ENCODE results near the gene OR6N1. TPM values are rescaled to one million over a fixed set of nuclear protein-coding genes. Genes with fewer than 3 reads are reported as not detected.

OR6N1 gene
- total and polyA plus RNA-seq, 11 donors = not detected

DNA sequence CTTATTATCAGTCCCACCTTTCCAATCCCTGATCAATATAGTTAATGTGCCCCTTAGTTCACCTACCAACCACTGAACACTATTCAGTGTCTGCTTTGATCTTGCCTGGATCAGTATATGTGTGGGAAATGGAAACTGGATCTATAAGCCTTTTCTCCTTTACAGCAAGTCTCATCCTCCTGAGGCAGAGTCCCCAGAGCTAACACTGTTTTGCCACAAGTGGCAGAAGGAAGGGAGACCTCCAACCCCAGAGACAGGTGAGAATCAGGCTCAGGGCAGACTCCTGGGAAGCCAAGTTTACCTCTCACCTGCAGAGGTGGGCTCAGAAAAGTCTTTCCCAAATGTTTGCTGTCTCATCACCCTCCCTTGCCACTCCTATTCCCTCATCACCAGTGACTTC is 9.1 kb upstream of the OR6N1 start, which contains the start of gene OR6N2:
TSS of gene OR6N2 (minus strand) at position 101 of the 400 bp plus-strand sequence. CDS start 3,569 bp downstream, outside the sequence.
- intact Hi-C loops (cut with DNase I) = no loop called here

DNA sequence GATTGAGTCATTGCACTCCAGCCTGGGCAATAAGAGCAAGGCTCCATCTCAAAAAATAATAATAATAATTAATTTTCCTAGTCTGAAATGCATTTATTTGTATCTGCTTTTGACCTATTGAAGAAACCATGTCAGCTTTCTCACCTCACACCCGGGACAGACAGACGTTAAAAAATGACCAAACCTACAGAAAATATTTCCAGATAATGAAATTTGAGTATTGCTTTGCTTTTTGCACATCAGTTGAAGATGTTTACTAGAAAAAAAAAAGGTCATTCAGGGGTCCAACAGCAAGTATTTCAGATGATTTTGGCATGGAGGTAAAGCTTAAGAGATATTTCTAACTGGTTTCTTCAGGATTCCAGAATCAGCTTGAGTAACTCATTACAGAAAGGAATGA is 17.6 kb downstream of the OR6N1 start, which contains the start of gene OR6K6:
TSS of gene OR6K6 (plus strand) at position 301 of the 400 bp plus-strand sequence. CDS start 168 bp downstream, outside the sequence.
- intact Hi-C loops (cut with DNase I) = no loop called here
- TF ChIP-seq, protein P1, sequence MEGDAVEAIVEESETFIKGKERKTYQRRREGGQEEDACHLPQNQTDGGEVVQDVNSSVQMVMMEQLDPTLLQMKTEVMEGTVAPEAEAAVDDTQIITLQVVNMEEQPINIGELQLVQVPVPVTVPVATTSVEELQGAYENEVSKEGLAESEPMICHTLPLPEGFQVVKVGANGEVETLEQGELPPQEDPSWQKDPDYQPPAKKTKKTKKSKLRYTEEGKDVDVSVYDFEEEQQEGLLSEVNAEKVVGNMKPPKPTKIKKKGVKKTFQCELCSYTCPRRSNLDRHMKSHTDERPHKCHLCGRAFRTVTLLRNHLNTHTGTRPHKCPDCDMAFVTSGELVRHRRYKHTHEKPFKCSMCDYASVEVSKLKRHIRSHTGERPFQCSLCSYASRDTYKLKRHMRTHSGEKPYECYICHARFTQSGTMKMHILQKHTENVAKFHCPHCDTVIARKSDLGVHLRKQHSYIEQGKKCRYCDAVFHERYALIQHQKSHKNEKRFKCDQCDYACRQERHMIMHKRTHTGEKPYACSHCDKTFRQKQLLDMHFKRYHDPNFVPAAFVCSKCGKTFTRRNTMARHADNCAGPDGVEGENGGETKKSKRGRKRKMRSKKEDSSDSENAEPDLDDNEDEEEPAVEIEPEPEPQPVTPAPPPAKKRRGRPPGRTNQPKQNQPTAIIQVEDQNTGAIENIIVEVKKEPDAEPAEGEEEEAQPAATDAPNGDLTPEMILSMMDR (IDR thresholded peaks at IDR 0.05) = no peak
- TF ChIP-seq POLR2A (IDR thresholded peaks at IDR 0.05) = no peak
- no peaks in the 10 kb centered on the region for H3K36me3 ChIP-seq
- H3K27me3 ChIP-seq = no peaks in the 10 kb centered on the region
- 84 to 91% (median 89%) methylated on average over 2 of the region's 2 CpGs for WGBS, 4 donors
- no peak within 1 kb of the TSS for H3K27ac ChIP-seq
- ATAC-seq (no peak), DNase-seq (no peak)
- no peak within 1 kb of the TSS for H3K4me3 ChIP-seq
- H3K9me3 ChIP-seq = no peaks in the 10 kb centered on the region
- H3K4me1 ChIP-seq = no peaks in the 10 kb centered on the region

More for the DNA sequence above, 9.1 kb upstream of the OR6N1 start, which contains the start of gene OR6N2:
- no peaks in the 10 kb centered on the region for H3K4me1 ChIP-seq
- no peaks in the 10 kb centered on the region for H3K36me3 ChIP-seq
- TF ChIP-seq, protein P1 (IDR thresholded peaks at IDR 0.05) = no peak
- TF ChIP-seq POLR2A (IDR thresholded peaks at IDR 0.05) = no peak
- H3K27me3 ChIP-seq = no peaks in the 10 kb centered on the region
- no peak for DNase-seq
- H3K9me3 ChIP-seq = no peaks in the 10 kb centered on the region
- no peak within 1 kb of the TSS for H3K4me3 ChIP-seq
- no peak for ATAC-seq
- no peak within 1 kb of the TSS for H3K27ac ChIP-seq

DNA sequence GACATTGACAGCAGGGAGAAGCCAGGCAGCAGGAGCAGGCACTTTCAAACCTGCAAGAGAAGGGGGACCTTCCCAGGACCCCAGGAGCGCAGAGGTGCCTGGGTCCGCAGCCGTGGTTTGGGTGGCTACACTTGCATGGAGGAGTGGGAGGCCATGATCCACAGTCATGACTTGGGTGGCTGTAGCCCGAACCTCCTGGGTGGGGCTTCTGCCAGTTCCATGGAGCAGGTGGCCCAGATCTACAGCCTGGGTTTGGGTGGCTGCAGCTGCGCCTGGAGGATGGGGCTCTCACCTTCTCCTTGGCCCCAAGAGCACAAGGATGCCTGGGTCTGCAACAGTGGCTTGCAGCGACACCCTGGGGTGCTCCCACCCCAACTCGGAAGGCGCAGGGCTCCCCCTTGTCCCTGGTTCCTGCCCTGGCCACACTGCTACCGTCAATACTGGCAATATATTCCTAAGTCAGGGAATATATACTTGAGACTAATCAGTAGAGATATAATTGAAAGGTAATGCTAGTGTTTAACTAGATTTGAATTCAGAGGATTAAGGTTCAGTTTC is 19.8 kb downstream of the OR6N1 start:
- no peak for TF ChIP-seq POLR2A (IDR thresholded peaks at IDR 0.05)
- TF ChIP-seq, protein P1 (IDR thresholded peaks at IDR 0.05) = no peak
- 89 to 97% (median 91%) methylated on average over 7 to 9 of the region's 9 CpGs for WGBS, 4 donors
- H3K4me1 ChIP-seq = no peaks in the 10 kb centered on the region
- H3K36me3 ChIP-seq = no peaks in the 10 kb centered on the region
- no peak for ATAC-seq
- intact Hi-C loops (cut with DNase I) = no loop called here
- peaks cover 0 to 2% (median 0%) of the 10 kb centered on the region in 12 donors for H3K9me3 ChIP-seq
- no peaks in the 10 kb centered on the region for H3K27me3 ChIP-seq
- DNase-seq = no peak
- H3K4me3 ChIP-seq = no peak overlapping the region
- no peak overlapping the region for H3K27ac ChIP-seq

DNA sequence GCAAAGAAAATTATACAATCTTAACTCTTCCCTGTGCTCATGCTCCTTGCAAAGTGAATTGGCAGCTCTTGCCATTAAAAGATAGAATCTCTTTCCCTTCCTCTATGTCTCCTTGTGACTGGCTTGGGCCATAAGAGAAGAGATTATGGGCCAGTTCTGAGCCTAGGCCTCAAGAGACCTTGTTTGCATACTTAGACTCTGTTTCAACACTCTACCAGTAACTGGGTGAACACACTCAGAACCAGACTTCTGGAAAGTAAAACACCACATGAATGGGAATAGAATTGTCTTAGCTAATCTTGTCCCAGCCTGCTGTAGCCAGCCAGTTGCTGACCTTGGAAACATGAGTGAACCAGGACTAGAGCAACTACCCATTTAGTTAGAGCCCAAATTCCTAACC is 36.1 kb downstream of the OR6N1 start:
- ATAC-seq = no peak
- no peak for TF ChIP-seq POLR2A (IDR thresholded peaks at IDR 0.05)
- TF ChIP-seq, protein P1 (IDR thresholded peaks at IDR 0.05) = no peak
- Histone ChIP-seq H3K27ac (no peak overlapping the region), H3K27me3 (peaks cover 0 to 6% (median 0%) of the 10 kb centered on the region in 9 donors), H3K4me3 (no peak overlapping the region), H3K9me3 (no peaks in the 10 kb centered on the region), H3K36me3 (no peaks in the 10 kb centered on the region), H3K4me1 (no peaks in the 10 kb centered on the region)
- no peak for DNase-seq
- intact Hi-C loops (cut with DNase I) = no loop called here

Measured in heart left ventricle (tissue), 16 donors.